Measurements from ENCODE around the gene SLC16A12.

Gene SLC16A12

DNA sequence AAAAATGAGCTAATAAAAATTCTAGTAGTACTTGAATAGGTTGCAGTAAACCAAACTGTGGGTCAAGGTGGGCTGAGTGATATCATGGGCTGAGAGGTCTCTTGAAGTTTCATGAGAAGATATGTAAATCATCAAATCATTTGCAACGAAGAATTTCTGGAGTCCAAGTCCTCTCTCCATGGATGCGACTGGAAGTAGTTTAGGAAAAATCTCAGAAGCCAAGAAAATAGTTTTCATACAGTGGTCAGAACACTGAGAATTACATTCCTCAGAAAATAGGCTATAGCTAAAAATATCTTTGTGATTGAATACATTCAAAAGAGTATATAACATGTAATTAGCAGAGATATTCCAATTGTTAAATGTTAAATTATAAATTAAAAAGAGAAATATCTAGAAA lies 146.6 kb downstream of the SLC16A12 start:
- DNase-seq, result no peak

DNA sequence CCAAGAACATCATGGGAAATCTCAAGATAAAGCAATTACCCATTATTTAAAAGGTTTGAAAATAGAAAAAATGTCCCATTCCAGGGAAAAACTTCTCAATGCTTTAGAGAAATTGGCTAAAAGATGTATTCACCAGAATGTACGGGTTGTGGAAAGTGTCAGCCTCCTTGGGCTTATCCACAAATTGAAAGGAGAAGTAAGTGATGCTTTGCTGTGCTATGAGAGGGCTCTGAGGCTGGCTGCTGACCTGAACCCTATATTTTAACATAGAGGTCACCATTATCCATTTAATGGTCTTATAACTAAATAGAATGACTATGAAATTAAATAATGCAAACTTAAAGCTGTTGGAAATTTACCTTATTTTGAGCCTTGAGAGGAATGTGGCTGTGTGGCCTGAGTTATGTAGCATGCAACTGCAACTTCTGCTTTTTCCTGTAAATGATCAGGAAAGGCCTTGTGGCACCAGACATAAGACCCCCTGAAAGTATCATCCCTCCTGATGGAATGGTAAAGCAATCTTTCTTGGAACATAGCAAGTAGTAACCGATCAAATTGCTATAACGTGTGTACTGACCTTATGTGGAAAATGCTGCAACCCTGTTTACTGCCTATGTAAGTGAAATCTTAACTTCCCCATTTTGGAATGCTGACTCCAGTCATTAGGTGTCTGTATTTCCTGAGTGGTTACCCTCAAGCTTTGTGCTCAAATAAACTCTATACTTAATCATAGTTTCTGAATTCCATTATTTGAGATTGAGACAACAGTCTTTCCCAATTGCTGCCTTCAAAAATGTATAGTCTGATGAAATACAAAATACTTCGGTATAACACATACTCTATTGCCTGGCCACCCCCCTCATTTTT lies 150.7 kb downstream of the SLC16A12 start:
- DNase-seq, result no peak

DNA sequence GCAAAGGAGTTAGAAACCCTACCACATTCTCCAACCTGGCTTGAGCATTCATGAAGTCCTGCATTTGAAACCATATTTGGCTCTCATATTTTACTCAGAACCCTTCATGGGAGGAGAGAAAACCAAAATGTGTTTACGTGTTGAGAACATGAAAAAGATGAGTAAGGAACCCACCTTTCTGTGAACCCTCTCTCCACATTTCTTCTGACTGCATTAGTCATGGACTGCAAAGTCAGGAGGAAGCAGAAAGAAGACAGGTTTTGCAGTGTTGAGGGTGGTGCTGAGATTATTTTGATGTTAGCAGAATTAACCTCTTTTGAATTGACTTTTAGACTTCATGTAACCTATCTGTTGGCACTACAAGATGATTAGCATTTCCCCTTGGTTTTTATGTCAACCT lies 152.6 kb downstream of the SLC16A12 start:
- no peak for DNase-seq

All from NCI-H774 (cell line).